Heart right ventricle (tissue), 16 donors: ENCODE results near the gene TOR3A. TPM values are rescaled to one million over a fixed set of nuclear protein-coding genes. Genes with fewer than 3 reads are reported as not detected.

Experiments
- ATAC-seq, 8 donors: fragments of 200-7000 bp; cut with Tn5 transposase; one replicate each; pipeline ENCODE4 v1.9.1; 2020; ENCODE audit warnings: mild to moderate bottlenecking in 8 of 8, moderate library complexity in 8 of 8, moderate number of reproducible peaks in 1 of 8
- DNase-seq, 2 donors: peaks; one replicate each; pipeline ENCODE4 v3.0.0-alpha.2; 2020
- H3K27ac ChIP-seq, 10 donors: fragments of 200-600 bp; sonication (generic) in 2 of 10; one replicate each; pipeline versions ENCODE4 v1.5.0 to v1.8.0; 2020 to 2022; ENCODE audit warnings: mild to moderate bottlenecking in 3 of 10
- H3K27me3 ChIP-seq, 7 donors: fragments of 200-600 bp; one replicate each; pipeline ENCODE4 v1.8.0; 2021 to 2022; ENCODE audit warnings: mild to moderate bottlenecking in 2 of 7
- H3K36me3 ChIP-seq, 9 donors: fragments of 200-600 bp; sonication (generic) in 1 of 9; one replicate each; pipeline versions ENCODE4 v1.5.0 to v1.8.0; 2020 to 2022; ENCODE audit warnings: mild to moderate bottlenecking in 2 of 9
- H3K4me1 ChIP-seq, 9 donors: fragments of 200-600 bp; sonication (generic) in 1 of 9; one replicate each; pipeline versions ENCODE4 v1.5.0 to v1.8.0; 2020 to 2022; ENCODE audit warnings: mild to moderate bottlenecking in 4 of 9
- H3K4me3 ChIP-seq, 10 donors: fragments of 200-600 bp; sonication (generic) in 2 of 10; one replicate each; pipeline versions ENCODE4 v1.5.0 to v1.8.0; 2020 to 2022; ENCODE audit warnings: mild to moderate bottlenecking in 7 of 10, moderate library complexity in 2 of 10
- H3K9me3 ChIP-seq, 11 donors: fragments of 200-600 bp in 10 of 11; sonication (generic) in 2 of 11; one replicate each; pipeline versions ENCODE4 v1.5.0 to v1.8.0; 2013 to 2022; ENCODE audit warnings: mild to moderate bottlenecking in 2 of 11, control low read depth in 1 of 11, moderate library complexity in 1 of 11
- CTCF ChIP-seq, 9 donors: fragments of 200-600 bp; sonication (generic) in 2 of 9; IDR thresholded peaks; one replicate each; pipeline versions ENCODE4 v1.5.0 to v1.8.0; 2021 to 2022; ENCODE audit warnings: antibody characterized with exemption in 9 of 9, mild to moderate bottlenecking in 5 of 9, moderate library complexity in 1 of 9
- WGBS, 2 donors: extraction: QIAGEN DNeasy Blood & Tissue Kit; methylation state at CpG; one replicate each; pipeline ENCODE4 v1.1.7; 2013; ENCODE audit warnings: inconsistent platforms in 1 of 2; 5-methylcytosine and 5-hydroxymethylcytosine counted together
- intact Hi-C, 10 donors: fragments of 100-400 bp; cut with DNase I; formaldehyde crosslinking; loops; one replicate each; pipeline versions ENCODE4 v1.11.1 to v1.14.2; 2022
- polyA plus RNA-seq, 2 donors: library from polyadenylated mRNA; stranded (reverse); fragments of 200-250 nt; gene quantifications; one replicate each; pipeline ENCODE4 v1.2.3, GENCODE V29; 2013
- total RNA-seq, 10 donors: library from RNA; stranded (reverse); fragmentation: NEBNext Ultra II Directional in 3 of 10; extraction: Animal tissue kit (Norgen Biotek cat#: 25700) in 3 of 10; gene quantifications; one replicate each; pipeline versions ENCODE4 v1.2.1 to v1.2.4, GENCODE V29; 2021 to 2023
- donor health status: Arrhythmogenic right ventricular cardiomyopathy.
- donor health status: ischemic (EF 13 %, LVEDD 7.1; RV severe dilation, severe dysfunction).
- donor health status: healthy with polysubstance abuse.
- donor health status: DM: no; HTN: yes; CAD: no.
- donor health status: DM: no; HTN: no; CAD: no.
- donor health status: ischemic (EF 25% LVEDD 6.9; RV normal size, moderate dysfunction).
- donor health status: ischemic (EF 25% LVEDD 5.7; RV mildly dilated, moderate dysfunction).
- donor health status: healthy.
- donor health status: DM: yes; HTN: yes; CAD: no.
- donor health status: Ischemic cardiomyopathy.
- donor health status: ischemic (EF 35%, LVEDD 5.7; RV mildly dilated, moderate dysfunction).
- donor health status: nonischemic (EF 11% LVEDD 7.7; RV severe dilation, severe dysfunction).
- donor health status: DM: yes; HTN: yes; CAD: no.
- donor health status: PGD.
- donor health status: ischemic (EF 29% LVEDD 5.4; RV normal size, mild dysfunction).
- donor health status: nonischemic (EF 23%, LVEDD 6.1; RV moderate dilation, normal function).

The TOR3A gene
- total and polyA plus RNA-seq, 12 donors, result 5.9 to 18.0 (median 10.9) TPM

GRCh38 chr1:179058487-179059483 is 23.1 kb upstream of the TOR3A start:
- Histone ChIP-seq H3K27me3 (no peaks in the 10 kb centered on the region), H3K4me1 (peaks cover 0 to 10% (median 0%) of the 10 kb centered on the region in 9 donors), H3K9me3 (peaks cover 0 to 8% (median 0%) of the 10 kb centered on the region in 11 donors), H3K36me3 (peaks cover 0 to 86% (median 13%) of the 10 kb centered on the region in 9 donors), H3K27ac (no peak overlapping the region), H3K4me3 (no peak overlapping the region)
- WGBS, 2 donors, result 93% methylated on average over 3 of the region's 3 CpGs
- no peak for ATAC-seq
- intact Hi-C loops, result loop anchor here in 1 of 10 donors (1.0 kb wide), 1 partner anchor 22 kb away; no protein-coding TSS in a partner anchor
- TF ChIP-seq CTCF (IDR thresholded peaks at IDR 0.05), result no peak
- no peak for DNase-seq

GRCh38 chr1:179061360-179062282 is 20.2 kb upstream of the TOR3A start:
- no peak for ATAC-seq
- intact Hi-C loops, result no loop called here
- DNase-seq, result no peak
- Histone ChIP-seq H3K27ac (no peak overlapping the region), H3K4me3 (no peak overlapping the region), H3K4me1 (peaks cover 0 to 10% (median 0%) of the 10 kb centered on the region in 9 donors), H3K27me3 (no peaks in the 10 kb centered on the region), H3K9me3 (peaks cover 0 to 2% (median 0%) of the 10 kb centered on the region in 11 donors), H3K36me3 (peaks cover 0 to 90% (median 21%) of the 10 kb centered on the region in 9 donors)
- 93 to 94% methylated on average over 8 of the region's 8 CpGs for WGBS, 2 donors
- no peak for TF ChIP-seq CTCF (IDR thresholded peaks at IDR 0.05)

GRCh38 chr1:179066471-179066870 is 15.4 kb upstream of the TOR3A start:
- no peak for ATAC-seq
- no peaks in the 10 kb centered on the region for H3K9me3 ChIP-seq
- intact Hi-C loops, result no loop called here
- H3K27me3 ChIP-seq, result no peaks in the 10 kb centered on the region
- peaks cover 0 to 98% (median 38%) of the 10 kb centered on the region in 9 donors for H3K36me3 ChIP-seq
- no peaks in the 10 kb centered on the region for H3K4me1 ChIP-seq
- TF ChIP-seq CTCF (IDR thresholded peaks at IDR 0.05), result no peak
- H3K27ac ChIP-seq, result no peak overlapping the region
- no peak overlapping the region for H3K4me3 ChIP-seq
- WGBS, 2 donors, result 96 to 98% methylated on average over 4 of the region's 4 CpGs
- DNase-seq, result no peak

GRCh38 chr1:179077396-179077795 is 4.5 kb upstream of the TOR3A start:
- H3K27me3 ChIP-seq, result no peaks in the 10 kb centered on the region
- intact Hi-C loops, result loop anchor here in 2 of 10 donors (5.0 to 10.0 kb wide), 2 partner anchors 215 to 287 kb away; partner anchors contain the start of genes AXDND1 (in 1 of the 2) and SOAT1 (in 1 of the 2)
- WGBS, 2 donors, result 82 to 87% methylated on average over 7 of the region's 7 CpGs
- peaks cover 0 to 37% (median 8%) of the 10 kb centered on the region in 9 donors for H3K36me3 ChIP-seq
- H3K4me3 ChIP-seq, result no peak overlapping the region
- ATAC-seq, result no peak
- DNase-seq, result no peak
- H3K4me1 ChIP-seq, result peaks cover 3 to 14% (median 9%) of the 10 kb centered on the region in 9 donors
- TF ChIP-seq CTCF (IDR thresholded peaks at IDR 0.05), result no peak
- H3K9me3 ChIP-seq, result no peaks in the 10 kb centered on the region
- H3K27ac ChIP-seq, result no peak overlapping the region
